HEK293 (cell line): Measurements from ENCODE around the gene TMEM250.

Source experiments
- CTCF ChIA-PET: fragments of 350-600 bp; formaldehyde crosslinking; extraction: SDS; loops from one replicate; lab custom pipeline; 2021; ENCODE audit warnings: antibody characterized with exemption; lab: Yijun Ruan, JAX
- POLR2A ChIA-PET: fragments of 300-600 bp; formaldehyde crosslinking; extraction: SDS; loops from one replicate; lab custom pipeline; 2020; ENCODE audit warnings: antibody characterized with exemption, inconsistent platforms; lab: Yijun Ruan, JAX
- H3K27ac ChIP-seq: fragments of 200-500 bp; sonication (Bioruptor generic); 2 replicates; pipeline ENCODE4 v1.5.1; 2014; ENCODE audit warnings: low read depth, low read length, control low read depth, inconsistent platforms; ENCODE audit errors: extremely low read depth
- H3K36me3 ChIP-seq, 2 experiments: fragments of 200-500 bp in 1 of 2; sonication (Bioruptor generic) in 1 of 2; 1 replicate in 1 of 2; 2 replicates in 1 of 2; pipeline ENCODE4 v1.5.1; 2014 to 2017; ENCODE audit warnings: inconsistent platforms in 2 of 2, low read length in 2 of 2; ENCODE audit not compliant: control insufficient read depth in 2 of 2, insufficient read depth in 1 of 2
- H3K4me1 ChIP-seq: fragments of 200-500 bp; sonication (Bioruptor generic); 2 replicates; pipeline ENCODE4 v1.5.1; 2014; ENCODE audit warnings: mild to moderate bottlenecking, low read length, inconsistent platforms; ENCODE audit not compliant: control insufficient read depth, insufficient read depth
- H3K4me3 ChIP-seq: 2 replicates; pipeline ENCODE4 v1.5.1; 2011; ENCODE audit warnings: low read depth, mild to moderate bottlenecking, control low read depth, low read length, moderate library complexity
- H3K9me3 ChIP-seq: fragments of 200-500 bp; sonication (Bioruptor generic); 2 replicates; pipeline ENCODE4 v1.5.1; 2014; ENCODE audit warnings: low read depth, low read length, inconsistent platforms; ENCODE audit not compliant: control insufficient read depth, insufficient read depth
- BCL6B ChIP-seq: fragments of 450-650 bp; formaldehyde crosslinking; IDR thresholded peaks from 2 replicates; pipeline ENCODE4 v1.5.1; 2017; ENCODE audit warnings: missing biosample characterization, missing genetic modification characterization
- GFI1B ChIP-seq: fragments of 450-650 bp; formaldehyde crosslinking; IDR thresholded peaks from 2 replicates; pipeline ENCODE4 v1.5.1; 2016; ENCODE audit warnings: missing biosample characterization, missing genetic modification characterization
- GLI2 ChIP-seq: fragments of 450-650 bp; formaldehyde crosslinking; IDR thresholded peaks from 2 replicates; pipeline ENCODE4; 2017; ENCODE audit warnings: missing biosample characterization, missing genetic modification characterization, low read depth, borderline replicate concordance
- GLIS1 ChIP-seq: fragments of 450-650 bp; formaldehyde crosslinking; IDR thresholded peaks from 2 replicates; pipeline ENCODE4 v1.5.1; 2016; ENCODE audit warnings: missing biosample characterization, missing genetic modification characterization
- KLF17 ChIP-seq: fragments of 450-650 bp; formaldehyde crosslinking; IDR thresholded peaks from 2 replicates; pipeline ENCODE4 v1.5.1; 2016; ENCODE audit warnings: missing biosample characterization, missing genetic modification characterization
- SCRT1 ChIP-seq: fragments of 450-650 bp; formaldehyde crosslinking; IDR thresholded peaks from 2 replicates; pipeline ENCODE4 v1.5.1; 2016; ENCODE audit warnings: missing biosample characterization, missing genetic modification characterization, borderline replicate concordance
- ZBTB1 ChIP-seq: fragments of 450-650 bp; formaldehyde crosslinking; IDR thresholded peaks from 2 replicates; pipeline ENCODE4 v1.5.1; 2016; ENCODE audit warnings: missing biosample characterization, missing genetic modification characterization
- ZNF133 ChIP-seq: fragments of 450-650 bp; formaldehyde crosslinking; IDR thresholded peaks from 2 replicates; pipeline ENCODE4 v1.5.1; 2016; ENCODE audit warnings: missing biosample characterization, missing genetic modification characterization
- ZNF19 ChIP-seq: fragments of 450-650 bp; formaldehyde crosslinking; IDR thresholded peaks from 2 replicates; pipeline ENCODE4; 2016; ENCODE audit warnings: missing biosample characterization, missing genetic modification characterization, low read depth
- ZNF274 ChIP-seq, 2 experiments: fragments of 200-500 bp in 1 of 2; fragments of 450-650 bp in 1 of 2; sonication (Bioruptor generic) in 1 of 2; formaldehyde crosslinking in 1 of 2; IDR thresholded peaks; 2 replicates each; pipeline versions ENCODE4 v1.5.1 to v1.6.1; 2014 to 2016; ENCODE audit warnings: borderline replicate concordance in 1 of 2, inconsistent platforms in 1 of 2, low read length in 1 of 2, missing biosample characterization in 1 of 2, missing genetic modification characterization in 1 of 2
- ZNF404 ChIP-seq: fragments of 450-650 bp; formaldehyde crosslinking; IDR thresholded peaks from 2 replicates; pipeline ENCODE4 v1.5.1; 2017; ENCODE audit warnings: missing biosample characterization, missing genetic modification characterization
- ZNF426 ChIP-seq: fragments of 450-650 bp; formaldehyde crosslinking; IDR thresholded peaks from 2 replicates; pipeline ENCODE4 v1.5.1; 2017; ENCODE audit warnings: missing biosample characterization, missing genetic modification characterization, mild to moderate bottlenecking, inconsistent platforms, moderate library complexity
- ZNF513 ChIP-seq: fragments of 450-650 bp; IDR thresholded peaks from 2 replicates; pipeline ENCODE4 v1.5.1; 2018; ENCODE audit warnings: missing biosample characterization, missing genetic modification characterization
- ZNF560 ChIP-seq: fragments of 450-650 bp; formaldehyde crosslinking; IDR thresholded peaks from 2 replicates; pipeline ENCODE4 v1.5.1; 2017; ENCODE audit warnings: missing biosample characterization, missing genetic modification characterization, borderline replicate concordance
- ZNF776 ChIP-seq: fragments of 450-650 bp; formaldehyde crosslinking; IDR thresholded peaks from 2 replicates; pipeline ENCODE4 v1.5.0; 2017; ENCODE audit warnings: missing biosample characterization, missing genetic modification characterization, borderline replicate concordance
- ZSCAN18 ChIP-seq: fragments of 450-650 bp; formaldehyde crosslinking; IDR thresholded peaks from 2 replicates; pipeline ENCODE4 v1.5.1; 2016; ENCODE audit warnings: missing biosample characterization, missing genetic modification characterization
- TF ChIP-seq, protein P1 (sequence below): fragments of 450-650 bp; formaldehyde crosslinking; IDR thresholded peaks from 2 replicates; pipeline ENCODE4 v1.5.1; 2016; ENCODE audit warnings: missing biosample characterization, missing genetic modification characterization
- TF ChIP-seq, protein P2 (sequence below): fragments of 450-650 bp; formaldehyde crosslinking; IDR thresholded peaks from 2 replicates; pipeline ENCODE4 v1.5.1; 2016; ENCODE audit warnings: missing biosample characterization, missing genetic modification characterization, borderline replicate concordance

Gene TMEM250

GRCh38 chr9:136122425-136123383, 4.0 kb upstream of the TMEM250 start (continued):
- TF ChIP-seq ZNF513 (no peak), ZBTB1 (tag by site-specific recombination) (no peak), ZSCAN18 (no peak), BCL6B (tag by site-specific recombination) (no peak), ZNF776 (no peak), ZNF560 (tag by site-specific recombination) (no peak)
- TF ChIP-seq, all 188 proteins: peak for 28

GRCh38 chr9:136121801-136122200, 3.1 kb upstream of the TMEM250 start:
- peaks cover 0 to 8% of the 10 kb centered on the region in 2 experiments; a peak in 1 of 3 replicates for H3K36me3 ChIP-seq
- no peak overlapping the region for H3K27ac ChIP-seq
- H3K9me3 ChIP-seq = no peaks in the 10 kb centered on the region
- POLR2A ChIA-PET = interaction anchor here (0.7 to 1.7 kb wide), 4 partner anchors 12 to 154 kb away, joined by 3 to 7 read pairs (median 4); no protein-coding TSS in a partner anchor
- TF ChIP-seq, protein P1, sequence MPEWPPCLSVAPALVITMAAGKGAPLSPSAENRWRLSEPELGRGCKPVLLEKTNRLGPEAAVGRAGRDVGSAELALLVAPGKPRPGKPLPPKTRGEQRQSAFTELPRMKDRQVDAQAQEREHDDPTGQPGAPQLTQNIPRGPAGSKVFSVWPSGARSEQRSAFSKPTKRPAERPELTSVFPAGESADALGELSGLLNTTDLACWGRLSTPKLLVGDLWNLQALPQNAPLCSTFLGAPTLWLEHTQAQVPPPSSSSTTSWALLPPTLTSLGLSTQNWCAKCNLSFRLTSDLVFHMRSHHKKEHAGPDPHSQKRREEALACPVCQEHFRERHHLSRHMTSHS (tag by site-specific recombination) = no peak
- TF ChIP-seq ZNF274 (IDR thresholded peaks at IDR 0.05; ENCODE audit: low read length) = no peak
- no peak for TF ChIP-seq ZNF274 (tag by site-specific recombination; IDR thresholded peaks at IDR 0.05; ENCODE audit: borderline replicate concordance)
- no peak for TF ChIP-seq SCRT1
- no peak for TF ChIP-seq GLI2 (tag by site-specific recombination)
- 0 out of 2 replicates have a peak, but pooled peaks cover 2% of the 10 kb centered on the region for H3K4me1 ChIP-seq
- H3K4me3 ChIP-seq = no peak overlapping the region
- CTCF ChIA-PET = interaction anchor here (0.6 to 6.6 kb wide), 33 partner anchors 11 to 1050 kb away, joined by 3 to 95 read pairs (median 5); partner anchors contain the start of genes KCNT1, NACC2 and UBAC1

DNA sequence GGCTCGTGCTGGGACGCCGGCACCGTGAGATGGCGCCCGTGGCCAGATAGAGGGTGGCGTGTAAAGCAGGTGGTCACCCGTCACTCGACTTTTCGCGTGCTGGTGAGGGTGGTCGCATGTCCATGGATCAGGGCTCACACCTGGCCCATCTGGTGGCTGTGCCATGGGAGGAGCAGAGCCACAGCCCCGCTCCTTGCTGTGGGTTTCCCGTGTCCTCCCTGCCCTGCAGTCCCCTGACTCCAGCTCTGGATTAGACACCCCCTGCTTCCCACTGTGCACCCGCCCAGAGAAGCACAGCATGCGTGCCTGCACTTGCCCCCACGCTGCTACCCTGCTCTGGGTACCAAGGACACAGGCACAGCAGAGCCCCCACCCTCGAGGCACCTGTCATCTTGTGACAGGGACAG, 1.8 kb upstream of the TMEM250 start:
- POLR2A ChIA-PET = interaction anchor here (0.7 to 1.7 kb wide), 3 partner anchors 11 to 153 kb away, joined by 7 read pairs; no protein-coding TSS in a partner anchor
- peaks cover 0 to 21% of the 10 kb centered on the region in 2 experiments; a peak in 1 of 3 replicates for H3K36me3 ChIP-seq
- H3K27ac ChIP-seq = no peak overlapping the region
- 0 out of 2 replicates have a peak, but pooled peaks cover 2% of the 10 kb centered on the region for H3K4me1 ChIP-seq
- H3K4me3 ChIP-seq = no peak overlapping the region
- no peaks in the 10 kb centered on the region for H3K9me3 ChIP-seq
- CTCF ChIA-PET = interaction anchor here (0.7 to 6.6 kb wide), 5 partner anchors 14 to 163 kb away, joined by 3 to 95 read pairs (median 5); no protein-coding TSS in a partner anchor
- TF ChIP-seq KLF17 (tag by site-specific recombination) = peak; percentile 68; the same call in 1 of the 2 replicates
- TF ChIP-seq GFI1B (tag by site-specific recombination) = no peak
- TF ChIP-seq GLIS1 = no peak
- no peak for TF ChIP-seq ZNF426 (tag by site-specific recombination)
- TF ChIP-seq, protein P2, sequence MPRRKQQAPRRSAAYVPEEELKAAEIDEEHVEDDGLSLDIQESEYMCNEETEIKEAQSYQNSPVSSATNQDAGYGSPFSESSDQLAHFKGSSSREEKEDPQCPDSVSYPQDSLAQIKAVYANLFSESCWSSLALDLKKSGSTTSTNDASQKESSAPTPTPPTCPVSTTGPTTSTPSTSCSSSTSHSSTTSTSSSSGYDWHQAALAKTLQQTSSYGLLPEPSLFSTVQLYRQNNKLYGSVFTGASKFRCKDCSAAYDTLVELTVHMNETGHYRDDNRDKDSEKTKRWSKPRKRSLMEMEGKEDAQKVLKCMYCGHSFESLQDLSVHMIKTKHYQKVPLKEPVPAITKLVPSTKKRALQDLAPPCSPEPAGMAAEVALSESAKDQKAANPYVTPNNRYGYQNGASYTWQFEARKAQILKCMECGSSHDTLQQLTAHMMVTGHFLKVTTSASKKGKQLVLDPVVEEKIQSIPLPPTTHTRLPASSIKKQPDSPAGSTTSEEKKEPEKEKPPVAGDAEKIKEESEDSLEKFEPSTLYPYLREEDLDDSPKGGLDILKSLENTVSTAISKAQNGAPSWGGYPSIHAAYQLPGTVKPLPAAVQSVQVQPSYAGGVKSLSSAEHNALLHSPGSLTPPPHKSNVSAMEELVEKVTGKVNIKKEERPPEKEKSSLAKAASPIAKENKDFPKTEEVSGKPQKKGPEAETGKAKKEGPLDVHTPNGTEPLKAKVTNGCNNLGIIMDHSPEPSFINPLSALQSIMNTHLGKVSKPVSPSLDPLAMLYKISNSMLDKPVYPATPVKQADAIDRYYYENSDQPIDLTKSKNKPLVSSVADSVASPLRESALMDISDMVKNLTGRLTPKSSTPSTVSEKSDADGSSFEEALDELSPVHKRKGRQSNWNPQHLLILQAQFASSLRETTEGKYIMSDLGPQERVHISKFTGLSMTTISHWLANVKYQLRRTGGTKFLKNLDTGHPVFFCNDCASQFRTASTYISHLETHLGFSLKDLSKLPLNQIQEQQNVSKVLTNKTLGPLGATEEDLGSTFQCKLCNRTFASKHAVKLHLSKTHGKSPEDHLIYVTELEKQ (tag by site-specific recombination) = no peak
- no peak for TF ChIP-seq ZNF404 (tag by site-specific recombination)
- no peak for TF ChIP-seq ZNF19 (tag by site-specific recombination)
- no peak for TF ChIP-seq ZNF133 (tag by site-specific recombination)
